Measurements from ENCODE around the gene B4GALT5. TPM values are rescaled to one million over a fixed set of nuclear protein-coding genes. Genes with fewer than 3 reads are reported as not detected.
A peak's percentile ranks its signal among the peaks of the same experiment; 100 is the strongest.
"Not testable (repeated sequence)": the region's sequence is repeated elsewhere in the genome, so short reads cannot be mapped to it uniquely, and the experiment has no call there.

Gene B4GALT5
- total RNA-seq, 1 experiment from 2014 or later, result 63.1 TPM

DNA sequence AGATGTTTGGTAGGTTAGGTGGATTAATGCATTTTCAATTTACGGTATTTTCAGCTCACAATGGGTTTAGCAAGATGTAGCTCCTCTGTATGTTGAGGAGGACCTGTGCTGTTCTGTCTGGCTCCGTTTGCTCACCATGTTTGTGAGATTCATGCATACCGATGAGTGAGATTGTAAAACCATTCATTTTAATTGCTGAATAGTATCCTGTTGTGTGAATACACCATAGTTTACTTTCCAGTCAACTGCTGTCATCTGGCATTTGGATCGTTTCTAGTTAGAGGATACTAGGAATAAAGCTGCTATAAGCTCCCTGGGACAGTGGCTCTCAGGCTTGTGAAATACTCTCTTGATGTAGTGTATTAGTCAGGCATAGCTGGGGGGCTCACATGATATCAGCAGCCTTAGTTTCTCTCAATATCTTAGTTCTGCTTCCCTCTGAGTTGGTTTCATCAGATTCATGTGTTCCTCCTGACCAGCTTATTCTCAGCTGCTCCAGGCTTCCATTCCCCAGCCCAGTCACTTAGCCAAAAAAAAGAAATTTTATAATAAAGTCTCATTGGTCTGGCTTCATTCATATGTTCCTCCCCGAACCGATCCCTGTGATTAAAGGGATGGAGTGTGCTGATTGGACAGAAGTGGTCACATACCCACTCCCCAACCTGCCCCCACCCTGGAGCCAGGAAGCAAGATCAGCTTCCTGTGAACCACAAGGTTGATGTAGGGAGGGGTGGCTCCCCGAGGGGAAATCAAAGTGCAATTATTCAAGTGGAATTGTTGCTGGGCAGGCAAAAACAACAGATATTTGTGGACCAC lies 10.9 kb upstream of the B4GALT5 start:
- Histone ChIP-seq H3K4me3 (peak overlapping the region; percentile 20; the same call in 1 of the 2 replicates), H3K9me3 (ENCODE audit: insufficient read depth, low read depth) (no peaks in the 10 kb centered on the region; the same call in 1 of the 2 replicates), H3K27ac (peak overlapping the region; percentile 89), H3F3A (ENCODE audit: insufficient read depth, low read depth) (peaks cover 65% of the 10 kb centered on the region), H3K79me2 (ENCODE audit: low read depth) (peaks cover 3% of the 10 kb centered on the region; the same call in 1 of the 2 replicates), H3K36me3 (ENCODE audit: low read depth) (no peaks in the 10 kb centered on the region), H3K9me2 (ENCODE audit: insufficient read depth) (no peaks in the 10 kb centered on the region), H3K27me3 (ENCODE audit: insufficient read depth, low read depth) (no peaks in the 10 kb centered on the region), H4K20me1 (ENCODE audit: insufficient read depth) (no peaks in the 10 kb centered on the region), H3K4me2 (peak overlapping the region; percentile 73), H3K4me1 (replicated peaks; ENCODE audit: insufficient read depth) (peaks cover 67% of the 10 kb centered on the region), H2AFZ (peak overlapping the region; percentile 29; the same call in 1 of the 2 replicates)
- POLR2A ChIA-PET (ENCODE audit: unreplicated experiment), result interaction anchor here (0.6 kb wide), 2 partner anchors 210 to 246 kb away, joined by 4 to 5 read pairs; no protein-coding TSS in a partner anchor
- BruUV-seq (replicated peaks), result no TSS peak
- CTCF ChIA-PET, result no interaction called here
- intact Hi-C loops (cut with micrococcal nuclease; ENCODE audit: unreplicated experiment), result no loop called here
- TF ChIP-seq EZH2 (IDR thresholded peaks at IDR 0.05; ENCODE audit: low read depth), result no peak
- TF ChIP-seq, protein P1, sequence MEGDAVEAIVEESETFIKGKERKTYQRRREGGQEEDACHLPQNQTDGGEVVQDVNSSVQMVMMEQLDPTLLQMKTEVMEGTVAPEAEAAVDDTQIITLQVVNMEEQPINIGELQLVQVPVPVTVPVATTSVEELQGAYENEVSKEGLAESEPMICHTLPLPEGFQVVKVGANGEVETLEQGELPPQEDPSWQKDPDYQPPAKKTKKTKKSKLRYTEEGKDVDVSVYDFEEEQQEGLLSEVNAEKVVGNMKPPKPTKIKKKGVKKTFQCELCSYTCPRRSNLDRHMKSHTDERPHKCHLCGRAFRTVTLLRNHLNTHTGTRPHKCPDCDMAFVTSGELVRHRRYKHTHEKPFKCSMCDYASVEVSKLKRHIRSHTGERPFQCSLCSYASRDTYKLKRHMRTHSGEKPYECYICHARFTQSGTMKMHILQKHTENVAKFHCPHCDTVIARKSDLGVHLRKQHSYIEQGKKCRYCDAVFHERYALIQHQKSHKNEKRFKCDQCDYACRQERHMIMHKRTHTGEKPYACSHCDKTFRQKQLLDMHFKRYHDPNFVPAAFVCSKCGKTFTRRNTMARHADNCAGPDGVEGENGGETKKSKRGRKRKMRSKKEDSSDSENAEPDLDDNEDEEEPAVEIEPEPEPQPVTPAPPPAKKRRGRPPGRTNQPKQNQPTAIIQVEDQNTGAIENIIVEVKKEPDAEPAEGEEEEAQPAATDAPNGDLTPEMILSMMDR (conservative IDR thresholded peaks at IDR 0.05), result no peak
- peak; percentile 62 to 99 for DNase-seq

DNA sequence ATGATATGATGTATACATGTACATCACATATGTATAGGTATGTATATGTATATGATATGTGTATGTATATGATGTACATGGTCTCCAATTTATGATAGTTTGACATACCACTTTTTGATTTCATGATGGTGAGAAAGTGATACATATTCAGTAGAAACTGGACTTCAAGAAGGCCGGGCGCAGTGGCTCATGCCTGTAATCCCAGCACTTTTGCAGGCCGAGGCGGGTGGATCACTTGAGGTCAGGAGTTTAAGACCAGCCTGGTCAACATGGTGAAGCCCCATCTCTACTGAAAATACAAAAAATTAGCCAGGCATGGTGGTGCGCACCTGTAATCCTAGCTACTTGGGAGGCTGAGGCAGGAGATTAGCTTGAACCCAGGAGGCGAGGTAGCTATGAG lies 10.1 kb upstream of the B4GALT5 start:
- Histone ChIP-seq H3K4me2 (peak overlapping the region; percentile 73; the same call in 1 of the 2 replicates), H3K27ac (peak overlapping the region; percentile 89), H3K4me1 (replicated peaks; ENCODE audit: insufficient read depth) (peaks cover 60% of the 10 kb centered on the region), H3F3A (ENCODE audit: insufficient read depth, low read depth) (peaks cover 62% of the 10 kb centered on the region)
- BruUV-seq (replicated peaks); H3K36me3 ChIP-seq (ENCODE audit: low read depth); DNase-seq; H3K27me3 ChIP-seq (ENCODE audit: insufficient read depth, low read depth); H4K20me1 ChIP-seq (ENCODE audit: insufficient read depth); H3K9me2 ChIP-seq (ENCODE audit: insufficient read depth); H3K9me3 ChIP-seq (ENCODE audit: insufficient read depth, low read depth); CTCF ChIA-PET; POLR2A ChIA-PET (ENCODE audit: unreplicated experiment); H3K4me3 ChIP-seq; H3K79me2 ChIP-seq (ENCODE audit: low read depth); H2AFZ ChIP-seq: not testable (repeated sequence)
- intact Hi-C loops (cut with micrococcal nuclease; ENCODE audit: unreplicated experiment), result loop anchor here (2.0 kb wide), 1 partner anchor 13 kb away; no protein-coding TSS in a partner anchor

DNA sequence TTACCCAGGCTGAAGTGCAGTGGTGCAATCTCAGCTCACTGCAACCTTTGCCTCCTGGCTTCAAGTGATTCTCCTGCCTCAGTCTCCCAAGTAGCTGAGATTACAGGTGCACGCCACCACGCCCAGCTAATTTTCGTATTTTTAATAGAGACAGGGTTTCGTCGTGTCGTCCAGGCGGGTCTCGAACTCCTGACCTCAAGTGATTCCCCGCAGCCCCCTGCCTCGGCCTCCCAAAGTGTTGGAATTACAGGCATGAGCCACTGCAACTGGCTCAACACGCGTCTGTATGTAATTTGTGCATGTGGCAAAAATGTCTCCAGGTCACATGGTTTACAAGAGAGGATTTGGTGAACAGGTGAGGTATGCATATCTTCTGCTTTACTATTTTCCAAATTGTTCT lies 7.6 kb upstream of the B4GALT5 start:
- DNase-seq; POLR2A ChIA-PET (ENCODE audit: unreplicated experiment); H3K4me2 ChIP-seq; H3K9me2 ChIP-seq (ENCODE audit: insufficient read depth); H3K79me2 ChIP-seq (ENCODE audit: low read depth); H3K27me3 ChIP-seq (ENCODE audit: insufficient read depth, low read depth); intact Hi-C loops (cut with micrococcal nuclease; ENCODE audit: unreplicated experiment); H3K4me3 ChIP-seq; H3K27ac ChIP-seq; H3K9me3 ChIP-seq (ENCODE audit: insufficient read depth, low read depth); BruUV-seq (replicated peaks); H4K20me1 ChIP-seq (ENCODE audit: insufficient read depth); H3K36me3 ChIP-seq (ENCODE audit: low read depth); H2AFZ ChIP-seq: not testable (repeated sequence)
- CTCF ChIA-PET, result interaction anchor here (0.6 kb wide), 1 partner anchor 179 kb away, joined by 7 read pairs; no protein-coding TSS in a partner anchor
- Histone ChIP-seq H3F3A (ENCODE audit: insufficient read depth, low read depth) (peaks cover 54% of the 10 kb centered on the region), H3K4me1 (replicated peaks; ENCODE audit: insufficient read depth) (peaks cover 54% of the 10 kb centered on the region)

DNA sequence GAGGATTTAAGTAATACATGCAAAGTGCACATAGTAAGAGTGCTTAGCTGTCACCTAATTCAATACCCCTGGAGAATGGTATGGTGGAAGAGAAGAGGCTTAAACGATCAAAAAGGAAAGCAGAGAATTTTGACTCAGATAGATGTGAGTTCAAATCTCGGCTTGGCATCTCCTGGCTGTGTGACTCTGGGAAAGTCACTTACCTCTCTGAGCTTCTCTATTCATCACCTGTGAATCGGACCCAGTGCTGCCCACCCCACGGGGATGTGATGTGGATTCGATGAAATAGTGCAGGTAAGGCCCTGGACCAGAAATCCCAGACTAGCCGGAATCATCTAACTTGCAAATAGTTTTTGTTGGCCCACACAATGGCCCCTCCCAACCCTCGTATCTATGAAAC lies 1.8 kb upstream of the B4GALT5 start:
- H3K4me1 ChIP-seq (replicated peaks; ENCODE audit: insufficient read depth), result peaks cover 48% of the 10 kb centered on the region
- POLR2A ChIA-PET (ENCODE audit: unreplicated experiment), result no interaction called here

More for the DNA sequence above, 1.8 kb upstream of the B4GALT5 start:
- Histone ChIP-seq H3K27me3 (ENCODE audit: insufficient read depth, low read depth) (no peaks in the 10 kb centered on the region), H3K79me2 (ENCODE audit: low read depth) (peaks cover 46% of the 10 kb centered on the region), H4K20me1 (ENCODE audit: insufficient read depth) (peaks cover 12% of the 10 kb centered on the region; the same call in 1 of the 2 replicates), H3K4me2 (no peak overlapping the region), H3K4me3 (no peak overlapping the region), H3K9me2 (ENCODE audit: insufficient read depth) (no peaks in the 10 kb centered on the region), H3K9me3 (ENCODE audit: insufficient read depth, low read depth) (no peaks in the 10 kb centered on the region), H2AFZ (no peak overlapping the region), H3K27ac (no peak overlapping the region), H3K36me3 (ENCODE audit: low read depth) (peaks cover 10% of the 10 kb centered on the region; the same call in 1 of the 2 replicates), H3F3A (ENCODE audit: insufficient read depth, low read depth) (peaks cover 47% of the 10 kb centered on the region; the same call in 1 of the 2 replicates)
- TF ChIP-seq, protein P1 (conservative IDR thresholded peaks at IDR 0.05), result no peak
- TF ChIP-seq EZH2 (IDR thresholded peaks at IDR 0.05; ENCODE audit: low read depth), result no peak
- CTCF ChIA-PET, result no interaction called here
- no TSS peak for BruUV-seq (replicated peaks)
- intact Hi-C loops (cut with micrococcal nuclease; ENCODE audit: unreplicated experiment), result no loop called here
- no peak for DNase-seq

All from PC-9 (cell line).